Stimulated activated CD4-positive, alpha-beta T cell treated with anti-CD3 and anti-CD28 coated beads, Interleukin-4, amount 100 ng/mL, for 4 hours (primary cell): ENCODE measurements around the gene REPIN1.

ENCODE experiments used
- DNase-seq, 2 experiments: peaks; one replicate each; pipeline ENCODE4 v3.0.0-alpha.2; 2020

REPIN1 gene

DNA sequence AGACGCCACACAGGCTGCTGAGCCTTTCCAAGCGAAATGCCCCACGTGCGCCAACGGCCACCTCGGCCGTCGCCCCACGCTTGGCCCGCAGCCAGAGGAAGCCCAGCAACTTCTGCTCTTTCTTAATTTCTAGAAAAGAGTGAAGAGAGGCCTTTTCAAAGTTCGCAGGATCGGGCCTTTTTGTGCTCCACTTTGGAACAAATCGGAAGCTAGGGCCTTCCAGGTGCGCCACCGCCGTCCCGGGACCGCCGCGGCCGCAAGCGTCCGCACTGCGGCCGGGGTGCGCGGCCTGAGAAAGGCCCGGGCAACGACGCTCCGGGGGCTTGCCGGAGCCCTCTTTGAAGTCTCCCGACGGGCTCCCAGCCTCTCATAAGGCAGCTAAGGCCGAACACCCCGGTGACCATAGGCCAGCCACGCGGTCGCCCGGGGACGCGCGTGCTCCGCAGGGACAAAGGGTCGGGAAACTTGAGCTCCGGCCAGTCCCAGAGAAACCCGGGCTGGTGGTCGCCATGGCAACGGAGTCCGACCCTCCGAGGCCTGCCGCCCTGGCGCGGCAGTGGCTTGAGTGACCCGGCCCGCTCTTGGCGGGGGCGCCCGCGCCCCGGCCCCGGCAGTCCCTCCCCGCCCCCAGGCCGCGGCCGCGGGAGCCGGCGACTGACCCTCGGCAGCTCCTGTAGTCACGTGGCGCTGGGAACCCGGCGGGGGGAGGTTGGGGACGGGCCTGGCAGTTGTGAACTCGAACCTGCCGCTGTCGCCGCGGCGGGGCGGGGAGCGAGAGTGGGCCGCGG, at the start of gene REPIN1:
REPIN1 (plus strand) TSS at position 727 of the 788 bp plus-strand sequence. CDS start 890 bp downstream, outside the sequence.
- peak; percentile 77 to 82 for DNase-seq

DNA sequence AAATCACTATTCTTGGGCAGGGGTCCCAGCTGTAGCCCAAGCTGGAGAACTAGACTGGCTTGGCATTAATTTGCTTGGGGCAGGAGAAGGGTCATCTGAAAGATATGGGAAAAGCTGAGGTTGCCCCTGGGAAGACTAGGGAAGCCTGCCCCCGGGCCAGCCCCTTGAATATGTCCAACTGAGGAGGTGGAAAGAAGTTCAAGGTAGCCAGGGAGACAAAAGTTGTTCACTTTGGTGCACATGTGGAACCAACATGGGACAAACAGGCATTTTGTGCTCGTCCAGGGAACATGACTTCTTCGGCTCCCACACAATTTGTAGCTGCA, 46.9 kb upstream of the REPIN1 start:
- no peak for DNase-seq

DNA sequence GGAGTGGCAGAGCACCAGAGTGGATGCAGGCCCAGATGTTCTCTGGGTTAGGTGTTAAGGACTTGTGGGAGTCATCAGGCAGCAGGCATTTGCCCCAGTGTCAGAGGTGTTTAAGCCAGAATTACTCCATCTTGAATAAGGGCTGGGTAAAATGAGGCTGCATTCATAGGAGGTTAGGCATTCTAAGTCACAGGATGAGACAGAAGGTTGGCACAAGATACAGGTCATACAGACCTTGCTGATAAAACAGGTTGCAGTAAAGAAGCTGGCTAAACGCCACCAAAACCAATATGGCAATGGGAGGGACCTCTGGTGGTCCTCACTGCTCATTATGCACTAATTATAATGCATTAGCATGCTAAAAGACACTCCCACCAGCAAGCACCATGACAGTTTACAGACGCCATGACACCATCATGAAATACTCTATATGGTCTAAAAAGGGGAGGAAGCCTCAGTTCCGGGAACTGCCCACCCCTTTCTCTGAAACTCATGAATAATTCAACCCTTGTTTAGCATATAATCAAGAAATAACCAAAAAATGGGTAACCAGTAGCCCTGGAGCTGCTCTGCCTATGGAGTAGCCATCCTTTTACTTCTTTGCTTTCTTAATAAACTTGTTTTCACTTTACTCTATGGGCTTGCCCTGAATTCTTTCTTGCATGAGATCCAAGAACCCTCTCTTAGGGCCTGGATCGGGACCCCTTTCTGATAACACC, 46.3 kb upstream of the REPIN1 start:
- DNase-seq: peak; percentile 37 to 57

DNA sequence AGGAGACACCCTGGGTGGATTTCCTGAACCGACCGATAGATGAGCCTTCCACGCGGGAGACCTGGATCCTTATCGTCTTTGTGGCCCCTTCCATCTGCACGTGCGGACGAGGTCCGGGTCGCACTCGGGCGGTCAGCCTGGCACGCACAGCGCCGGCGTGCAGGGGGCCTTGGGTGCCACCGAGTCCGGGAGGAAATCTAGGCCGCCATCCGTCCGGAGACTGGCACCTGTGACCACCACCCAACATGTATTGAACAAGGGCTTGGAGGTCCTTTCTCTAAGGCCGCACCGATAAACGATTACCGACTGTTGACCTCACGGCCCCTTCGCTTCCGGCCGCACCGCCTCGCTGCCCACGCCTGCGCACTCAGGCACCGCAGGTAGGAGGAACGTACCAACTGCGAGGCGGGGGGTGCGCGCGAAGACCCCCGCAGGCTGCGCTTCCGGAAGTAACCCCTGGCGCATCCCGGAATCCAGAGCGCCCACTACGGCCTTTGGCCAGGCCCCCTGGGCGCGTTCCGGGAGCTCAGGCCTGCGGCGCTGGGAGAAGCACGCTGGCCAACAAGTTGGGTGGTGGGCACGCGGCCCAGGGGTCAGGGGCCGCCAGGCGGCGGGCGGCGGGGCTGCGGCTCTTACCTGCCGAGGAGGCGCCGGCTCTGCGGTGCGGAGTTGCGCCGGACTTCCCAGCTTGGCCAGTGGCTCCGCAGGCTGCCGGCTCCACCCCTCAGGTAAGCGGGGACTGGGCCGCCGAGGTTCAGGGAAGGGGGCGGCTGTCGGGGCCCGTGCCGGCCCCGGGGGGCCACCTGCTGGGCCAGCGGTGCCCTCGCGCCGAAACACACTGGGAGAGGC, 45.6 kb upstream of the REPIN1 start, which contains the start of the genes ACTR3C and LRRC61:
ACTR3C (minus strand) TSS at position 713 of the 849 bp plus-strand sequence. CDS start 28,249 bp downstream, outside the sequence.
LRRC61 (plus strand) TSS at position 523 of the 849 bp plus-strand sequence. CDS start 13,507 bp downstream, outside the sequence.
- DNase-seq: peak; percentile 56 to 67

DNA sequence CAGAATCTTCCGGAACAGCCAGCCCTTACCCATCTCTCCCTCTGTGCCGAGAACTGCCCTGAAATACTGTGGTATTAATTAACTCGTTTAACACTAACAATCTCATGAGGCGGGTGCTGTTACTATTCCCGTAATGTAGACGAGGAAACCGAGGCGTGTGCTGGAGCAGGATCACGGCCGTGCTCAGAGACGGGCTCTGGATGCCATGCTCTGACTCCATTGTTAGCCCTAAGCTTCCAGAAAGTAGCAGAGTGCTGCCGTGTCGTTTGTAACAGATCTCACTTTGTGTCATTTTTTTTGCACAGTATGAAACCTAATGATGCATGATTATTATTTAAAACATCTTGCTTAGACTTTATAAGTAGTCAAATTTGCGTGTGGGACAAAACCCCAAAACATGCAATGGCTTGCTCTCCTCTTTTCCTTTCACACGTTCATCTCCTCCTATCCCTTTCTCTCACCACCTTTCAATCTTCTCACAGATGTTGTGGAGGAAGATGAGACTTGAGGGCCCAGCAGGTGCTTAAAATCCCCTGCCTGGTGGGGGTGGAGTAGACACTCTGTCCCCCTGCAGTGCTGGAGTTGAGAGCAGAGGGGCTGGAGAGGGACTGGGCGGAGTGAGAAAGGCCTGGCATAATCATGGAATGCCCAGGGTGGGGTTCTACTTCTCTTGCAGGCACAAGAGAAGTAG, 44.8 kb upstream of the REPIN1 start:
- DNase-seq: no peak

DNA sequence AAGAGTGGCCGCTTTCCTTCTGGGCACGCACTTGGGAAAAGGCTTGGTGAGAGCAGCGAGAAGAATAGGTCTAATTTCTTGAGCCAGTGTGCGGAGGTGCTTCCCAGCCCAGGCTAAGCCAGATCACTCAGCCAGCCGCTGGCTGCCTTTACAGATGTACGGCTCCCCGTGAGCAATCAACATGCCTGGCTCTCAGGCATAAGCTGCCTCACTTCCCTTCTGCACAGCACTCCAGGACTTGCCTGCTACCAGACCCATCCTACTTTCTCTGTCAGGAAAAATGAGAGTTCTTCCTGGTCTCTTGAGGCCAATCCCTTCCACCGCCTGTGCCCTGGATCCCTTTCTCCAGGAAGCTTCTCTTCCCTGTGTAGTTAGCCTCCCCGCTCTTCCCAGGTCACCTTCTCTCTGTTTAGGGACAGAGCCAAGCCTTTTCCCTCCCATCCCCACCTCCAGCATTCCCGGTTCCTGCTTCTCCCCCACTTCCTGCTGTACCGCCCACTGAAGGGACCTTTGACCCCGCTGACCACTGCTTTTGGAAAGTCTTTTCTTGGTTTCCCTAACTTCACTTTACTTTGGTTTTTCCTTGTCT, 44.2 kb upstream of the REPIN1 start:
- no peak for DNase-seq

DNA sequence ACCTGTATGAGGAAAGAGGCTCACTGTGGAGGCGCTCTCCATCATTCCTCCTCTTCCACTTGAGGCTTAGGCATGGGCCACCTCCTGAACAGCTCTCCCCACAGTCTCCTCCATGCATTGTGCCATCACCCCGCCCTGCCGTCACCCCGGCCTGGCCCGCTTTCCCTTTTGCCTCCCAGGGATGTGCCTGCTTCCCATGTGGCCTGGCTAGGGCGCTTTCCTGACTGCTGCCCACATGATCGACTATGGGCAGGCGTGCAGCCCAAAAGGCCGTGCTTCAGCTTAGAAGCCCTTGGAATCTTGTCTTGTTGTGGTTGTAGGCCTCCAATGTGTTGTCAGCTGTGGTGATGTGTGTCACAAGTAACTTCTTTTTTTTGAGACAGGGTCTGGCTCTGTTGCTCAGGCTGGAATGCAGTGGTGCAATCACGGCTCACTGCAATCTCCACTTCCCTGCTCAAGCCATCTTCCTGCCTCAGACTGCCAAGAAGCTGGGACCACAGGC, 43.5 kb upstream of the REPIN1 start:
- no peak for DNase-seq

DNA sequence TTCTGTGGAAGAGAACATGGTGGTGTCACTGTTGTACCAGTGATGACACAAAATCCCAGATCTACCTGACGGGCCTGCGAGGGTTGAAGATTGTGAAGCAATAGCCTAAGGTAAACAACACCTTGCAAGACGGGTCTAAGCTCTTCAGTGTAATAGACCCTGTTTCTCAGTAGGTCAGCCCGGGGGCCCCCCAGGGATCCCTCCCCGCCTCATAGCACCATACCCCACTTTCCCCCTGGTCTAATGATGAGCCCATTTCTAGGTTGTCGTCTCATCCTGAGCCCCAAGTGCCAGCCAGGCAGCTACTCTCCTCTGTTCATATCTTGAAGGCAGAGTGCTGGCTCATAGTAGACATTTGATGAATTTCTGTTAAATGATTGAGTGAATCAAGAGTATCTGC, 42.7 kb upstream of the REPIN1 start:
- DNase-seq: no peak

DNA sequence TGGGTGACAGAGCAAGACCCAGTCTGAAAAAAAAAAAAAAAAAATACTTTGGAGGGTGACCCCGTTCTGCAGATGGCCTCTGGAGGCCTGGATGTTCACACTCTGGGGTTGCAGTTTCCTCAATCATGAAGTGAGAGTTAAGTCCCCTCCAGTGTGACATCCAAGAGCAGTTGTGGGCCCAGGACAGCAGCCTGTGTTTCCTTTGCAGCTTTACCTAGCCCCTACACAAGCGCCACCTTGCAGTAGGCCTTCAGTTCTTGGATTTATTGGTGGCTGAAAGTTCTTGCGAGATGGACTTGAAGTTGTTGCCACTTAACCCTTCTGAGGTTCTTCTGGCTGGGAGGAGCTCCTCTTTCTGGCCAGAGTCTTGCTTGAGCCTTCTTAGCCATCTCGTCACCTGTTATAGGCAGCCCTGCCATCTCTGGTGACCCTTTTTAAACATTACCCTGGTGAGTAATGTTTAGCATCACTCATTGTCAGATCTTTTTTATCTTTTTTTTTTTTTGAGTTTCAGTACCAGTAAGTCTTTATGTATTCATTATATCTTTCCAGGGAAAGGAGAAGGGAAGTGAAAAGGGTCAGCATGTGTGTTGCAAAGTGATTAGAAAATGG, 41.9 kb upstream of the REPIN1 start:
- DNase-seq: no peak

DNA sequence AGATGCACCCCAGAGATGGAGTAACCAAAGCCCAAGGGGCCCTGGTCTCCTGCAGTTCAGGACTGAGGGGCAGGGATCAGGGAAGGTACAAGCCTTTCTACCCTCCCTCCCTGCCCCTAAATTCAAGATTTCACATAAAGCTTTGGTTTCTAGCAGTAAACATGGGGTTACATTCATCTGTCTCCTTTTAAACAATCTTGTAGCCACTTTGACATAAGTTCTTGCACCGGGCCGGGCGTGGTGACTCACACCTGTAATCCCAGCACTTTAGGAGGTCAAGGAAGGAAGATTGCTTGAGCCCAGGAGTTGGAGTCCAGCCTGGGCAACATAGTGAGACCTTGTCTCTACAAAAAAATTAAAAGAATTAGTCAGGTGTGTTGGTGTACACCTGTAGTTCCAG, 41.3 kb upstream of the REPIN1 start:
- DNase-seq: no peak

DNA sequence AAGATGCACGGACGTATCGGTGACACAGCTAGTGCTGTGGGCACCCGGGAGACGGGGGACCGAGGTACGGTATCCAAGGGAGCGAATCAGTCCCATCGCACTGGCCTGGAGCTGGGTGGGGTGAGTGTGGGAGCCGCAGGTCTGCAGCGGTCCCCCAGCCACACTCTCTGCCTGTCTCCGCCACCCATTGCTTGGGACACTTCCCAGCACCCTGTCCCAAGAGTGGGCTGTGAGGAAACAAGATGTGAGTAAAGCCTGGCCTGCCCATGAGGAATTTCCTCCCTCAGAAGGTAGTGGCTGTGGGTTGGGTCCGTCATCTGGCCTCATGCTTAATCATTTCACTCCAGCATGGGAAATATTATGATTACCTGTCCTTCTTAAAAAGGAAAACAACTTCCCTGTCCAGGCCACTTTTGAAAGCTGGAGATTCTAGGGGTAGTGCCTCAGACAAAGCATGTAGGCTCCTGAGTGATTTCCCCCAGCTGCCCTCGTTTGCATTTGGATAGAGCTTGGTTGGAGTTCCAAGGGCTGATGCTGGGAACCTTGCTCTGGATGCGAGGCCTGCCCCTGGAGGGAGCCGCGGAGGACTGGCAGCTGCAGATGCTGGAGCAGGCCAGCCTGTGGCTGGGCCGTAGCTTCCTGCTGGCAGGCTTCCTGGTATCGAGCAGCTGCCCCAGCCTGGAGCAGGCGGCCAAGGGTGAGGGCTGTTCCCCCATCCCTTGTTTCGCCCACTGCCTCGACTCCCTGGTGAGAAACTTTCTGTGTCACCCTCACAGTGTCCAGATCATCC, 39.1 kb upstream of the REPIN1 start:
- no peak for DNase-seq

DNA sequence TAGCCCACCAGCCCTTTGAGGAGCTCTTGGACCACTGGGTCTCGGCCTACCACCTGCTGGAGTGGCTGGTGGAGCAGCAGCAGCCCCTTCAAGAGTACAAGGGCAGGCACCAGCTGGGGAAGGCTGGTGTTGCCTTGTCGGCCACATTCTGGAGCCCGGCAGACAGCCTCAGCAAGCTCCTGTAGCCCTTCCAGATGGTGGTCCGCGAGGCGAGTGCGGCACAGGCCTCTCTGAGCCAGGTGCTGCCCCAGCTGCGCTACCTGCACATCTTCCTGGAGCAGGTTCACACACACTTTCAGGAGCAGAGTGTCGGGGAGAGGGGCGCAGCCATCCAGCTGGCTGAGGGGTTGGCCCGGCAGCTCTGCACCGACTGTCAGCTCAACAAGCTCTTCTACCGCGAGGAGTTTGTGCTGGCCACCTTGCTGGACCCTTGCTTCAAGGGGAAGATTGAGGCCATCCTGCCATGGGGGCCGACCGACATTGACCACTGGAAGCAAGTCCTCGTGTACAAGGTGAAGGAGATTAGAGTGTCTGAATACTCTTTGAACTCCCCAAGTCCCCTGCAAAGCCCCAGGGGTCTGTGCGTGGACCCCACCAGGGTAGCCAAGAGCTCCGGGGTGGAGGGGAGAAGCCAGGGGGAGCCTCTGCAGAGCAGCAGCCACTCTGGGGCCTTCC, 38.3 kb upstream of the REPIN1 start:
- no peak for DNase-seq

DNA sequence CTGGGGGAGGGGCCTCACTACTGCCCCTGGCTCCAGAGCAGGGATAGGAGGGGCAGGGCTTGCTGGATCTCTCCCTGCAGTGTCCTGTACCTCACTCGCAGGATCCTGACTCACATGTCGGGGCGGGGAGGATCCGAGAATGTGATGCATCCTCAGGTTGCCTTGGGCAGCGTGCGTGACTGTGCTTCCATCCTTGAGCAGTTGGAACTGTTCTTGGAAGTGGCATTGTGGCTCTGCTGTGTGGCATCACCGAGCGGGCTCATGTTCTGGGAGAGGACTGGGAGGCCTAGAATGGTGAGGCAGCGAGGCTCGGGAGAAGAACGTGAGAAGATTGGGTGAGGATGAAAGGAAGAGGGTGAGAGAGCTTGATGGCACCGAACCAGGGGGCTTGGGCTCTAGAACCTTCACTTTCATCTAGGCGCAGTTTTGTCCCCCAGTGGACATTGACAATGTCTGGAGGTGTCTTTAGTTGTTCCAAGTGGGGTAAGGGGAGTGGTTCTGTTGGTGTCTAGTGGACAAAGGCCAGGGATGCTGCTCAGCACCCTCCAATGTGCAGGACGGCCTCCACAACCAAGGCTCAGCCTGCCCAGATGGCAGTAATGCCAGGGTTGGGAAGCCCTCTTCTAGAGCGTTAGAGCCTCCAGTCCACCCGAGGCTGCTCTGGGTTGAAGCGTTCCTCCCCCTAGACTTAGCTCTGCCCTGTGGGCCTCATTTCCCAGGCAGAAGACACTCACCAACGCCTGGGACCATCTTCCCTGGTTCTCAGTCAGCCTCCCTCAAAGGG, 35.6 kb upstream of the REPIN1 start:
- DNase-seq: no peak

DNA sequence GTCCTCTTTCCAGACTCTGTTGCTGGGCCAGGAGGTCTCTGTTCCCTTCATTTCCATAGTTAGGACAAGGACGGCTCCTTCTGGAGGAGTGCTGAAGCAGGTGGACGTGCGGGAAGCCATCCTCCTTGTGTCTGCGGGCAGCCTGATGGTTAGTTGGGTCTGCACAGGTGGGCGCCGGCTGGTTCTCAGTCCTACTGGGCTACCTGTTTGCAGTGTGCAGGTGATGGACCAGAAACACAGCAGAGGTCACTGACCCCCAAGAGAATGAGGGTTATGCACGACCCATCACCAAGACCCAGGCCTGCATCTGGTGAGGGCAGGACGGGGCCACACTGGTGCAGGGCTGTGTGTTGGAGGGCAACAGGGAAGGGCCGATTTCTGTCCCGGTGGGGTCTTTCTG, 35.0 kb upstream of the REPIN1 start:
- DNase-seq: no peak

DNA sequence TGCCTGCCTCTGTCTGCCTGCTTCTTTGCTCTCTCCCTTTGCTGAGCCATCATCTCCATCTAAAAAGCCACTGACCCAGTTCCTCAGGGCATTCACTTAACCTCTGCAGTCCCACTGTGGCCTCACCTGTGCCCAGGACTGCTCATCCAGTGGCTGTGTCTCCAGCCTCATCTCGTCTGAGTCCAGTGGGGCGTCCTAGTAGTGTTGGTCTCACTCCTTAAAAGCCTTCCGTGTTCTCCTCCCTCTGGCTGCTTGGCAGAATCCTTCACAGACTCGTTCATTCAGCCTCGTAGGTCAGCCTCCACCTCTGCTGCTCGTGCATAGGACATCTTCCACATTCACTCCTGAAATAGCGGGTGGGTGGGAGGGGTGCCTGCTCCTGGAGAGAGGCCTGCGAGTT, 34.5 kb upstream of the REPIN1 start:
- DNase-seq: no peak

DNA sequence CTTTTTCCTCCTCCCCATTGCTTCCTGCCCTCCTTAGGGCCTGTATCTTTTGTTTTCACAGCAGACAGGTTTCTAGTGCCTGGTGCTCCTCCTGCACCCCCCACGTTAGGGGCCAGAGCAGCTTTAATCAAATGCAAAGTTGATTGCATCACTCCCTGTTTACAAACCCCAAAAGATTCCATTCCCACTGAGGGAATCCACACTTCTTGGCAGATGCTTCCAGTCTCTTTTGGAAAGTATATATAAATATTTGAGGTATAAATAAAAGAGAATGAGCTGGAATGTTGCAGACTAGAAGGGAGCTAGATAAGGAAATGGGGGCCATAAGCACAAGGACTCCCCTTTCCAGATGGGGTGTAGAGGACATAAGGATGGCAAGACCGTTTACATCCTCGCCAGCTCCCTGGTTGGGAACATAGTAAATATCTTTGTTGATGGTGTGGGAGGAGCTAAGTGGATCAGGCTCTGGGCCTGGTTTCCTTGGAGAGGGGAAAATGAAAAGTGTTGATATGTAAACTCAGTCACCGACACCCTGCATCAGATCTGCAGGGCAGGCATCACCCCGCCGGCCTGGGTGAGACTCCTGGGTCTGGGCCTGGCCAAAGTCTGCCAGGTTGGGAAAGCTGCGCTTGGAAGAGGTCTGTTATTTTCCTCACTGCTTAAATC, 33.4 kb upstream of the REPIN1 start:
- no peak for DNase-seq

DNA sequence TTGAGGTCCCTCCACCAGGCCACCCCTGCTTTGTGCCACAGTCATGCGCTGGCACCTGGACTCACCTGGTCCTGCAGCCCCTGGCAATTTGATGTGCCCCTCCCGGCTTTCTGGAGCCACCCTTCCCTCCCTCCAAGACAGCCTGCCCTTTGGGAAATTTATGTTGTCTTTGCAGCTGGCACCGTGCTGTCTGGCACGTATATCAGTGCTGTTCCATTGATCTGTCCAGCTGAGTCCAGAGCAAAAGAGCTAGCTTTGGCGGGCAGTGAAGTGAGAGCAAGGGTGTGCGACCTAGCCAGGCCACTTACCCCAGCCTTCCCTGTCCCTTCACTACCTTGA, 32.9 kb upstream of the REPIN1 start:
- no peak for DNase-seq

DNA sequence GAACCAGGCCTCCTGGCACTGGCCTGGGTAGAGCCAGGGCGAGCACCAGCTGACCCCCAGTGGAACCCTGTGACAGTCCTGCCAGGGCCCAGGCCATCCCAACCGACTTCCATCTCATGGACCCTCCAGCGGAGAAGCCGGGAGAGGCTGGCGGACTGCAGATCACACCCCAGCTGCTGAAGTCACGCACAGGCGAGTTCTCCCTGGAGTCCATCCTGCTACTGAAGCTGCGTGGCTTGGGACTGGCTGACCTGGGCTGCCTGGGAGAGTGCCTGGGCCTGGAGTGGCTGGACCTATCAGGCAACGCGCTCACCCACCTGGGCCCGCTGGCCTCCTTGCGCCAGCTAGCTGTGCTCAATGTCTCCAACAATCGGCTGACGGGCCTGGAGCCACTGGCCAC, 31.9 kb upstream of the REPIN1 start:
- DNase-seq: no peak

DNA sequence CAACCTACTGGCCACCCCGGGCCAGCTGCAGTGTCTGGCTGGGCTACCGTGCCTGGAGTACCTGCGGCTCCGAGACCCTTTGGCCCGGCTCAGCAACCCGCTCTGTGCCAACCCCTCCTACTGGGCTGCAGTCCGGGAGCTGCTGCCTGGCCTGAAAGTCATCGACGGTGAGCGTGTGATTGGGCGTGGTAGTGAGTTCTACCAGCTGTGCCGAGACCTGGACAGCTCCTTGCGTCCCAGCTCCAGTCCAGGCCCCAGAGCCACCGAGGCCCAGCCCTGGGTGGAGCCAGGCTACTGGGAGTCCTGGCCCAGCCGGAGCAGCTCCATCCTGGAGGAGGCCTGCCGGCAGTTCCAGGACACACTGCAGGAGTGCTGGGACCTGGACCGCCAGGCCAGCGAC, 31.4 kb upstream of the REPIN1 start:
- no peak for DNase-seq
